DOHH2 (cell line): ENCODE data around the gene PPP1R17.

Experiments used
- EZH2phosphoT487 ChIP-seq: fragments of 200-600 bp; sonication (generic); IDR thresholded peaks from 2 replicates; pipeline ENCODE4 v1.6.1; 2017; ENCODE audit warnings: borderline replicate concordance, mild to moderate bottlenecking, antibody characterized with exemption, low read length, moderate library complexity, mixed read lengths
- TF ChIP-seq, protein P1 (sequence below): fragments of 200-600 bp; sonication (generic); IDR thresholded peaks from one replicate; pipeline ENCODE4 v1.5.1; 2014; ENCODE audit warnings: antibody characterized with exemption, mild to moderate bottlenecking, low read depth, low read length; ENCODE audit not compliant: poor library complexity, severe bottlenecking

DNA sequence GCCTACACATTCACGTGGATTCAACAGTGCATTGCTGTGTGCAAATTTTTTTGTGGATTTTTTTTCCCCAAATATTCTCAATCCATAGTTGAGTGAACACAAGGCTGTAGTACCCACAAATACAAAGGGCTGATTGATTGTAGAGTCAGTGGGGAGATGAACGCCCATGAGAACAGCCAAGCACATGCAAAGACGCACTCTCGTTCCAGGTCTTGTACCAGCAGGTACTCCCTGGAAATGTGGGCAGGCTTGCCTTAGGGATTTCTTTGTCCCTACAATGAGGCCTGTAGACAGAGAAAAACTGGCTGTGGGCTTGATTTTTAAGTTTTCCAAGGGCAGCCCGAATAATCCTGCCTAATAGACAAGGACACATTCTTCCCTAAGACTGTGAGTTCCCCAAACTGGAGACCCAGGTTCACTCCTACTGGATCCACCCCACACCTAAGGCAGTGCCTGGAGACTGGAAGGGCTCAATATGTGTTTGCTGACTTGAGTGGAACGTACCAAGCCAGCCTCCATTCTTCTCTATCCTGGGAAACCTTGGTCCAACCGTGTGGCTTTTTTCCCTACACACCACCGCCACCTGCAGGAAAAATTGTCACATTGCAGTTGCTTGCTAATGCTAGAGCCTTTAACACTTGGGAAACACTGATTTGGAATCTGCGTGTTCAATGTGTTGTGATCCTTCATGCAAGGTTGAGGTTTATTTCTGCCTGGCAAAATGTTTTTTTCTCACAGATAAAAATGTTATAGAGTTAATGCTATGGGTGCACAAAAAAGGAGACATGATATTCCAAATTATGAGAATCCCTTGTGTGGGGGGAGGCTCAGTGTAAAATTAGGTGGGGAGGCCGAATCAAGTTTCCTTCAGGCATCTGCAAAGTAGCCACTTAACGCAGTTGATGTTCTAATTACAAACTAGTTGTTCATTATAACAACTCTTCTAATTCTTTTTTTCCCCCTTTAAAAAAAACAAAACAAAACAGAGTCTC lies 49.3 kb downstream of the PPP1R17 start:
- TF ChIP-seq, protein P1, sequence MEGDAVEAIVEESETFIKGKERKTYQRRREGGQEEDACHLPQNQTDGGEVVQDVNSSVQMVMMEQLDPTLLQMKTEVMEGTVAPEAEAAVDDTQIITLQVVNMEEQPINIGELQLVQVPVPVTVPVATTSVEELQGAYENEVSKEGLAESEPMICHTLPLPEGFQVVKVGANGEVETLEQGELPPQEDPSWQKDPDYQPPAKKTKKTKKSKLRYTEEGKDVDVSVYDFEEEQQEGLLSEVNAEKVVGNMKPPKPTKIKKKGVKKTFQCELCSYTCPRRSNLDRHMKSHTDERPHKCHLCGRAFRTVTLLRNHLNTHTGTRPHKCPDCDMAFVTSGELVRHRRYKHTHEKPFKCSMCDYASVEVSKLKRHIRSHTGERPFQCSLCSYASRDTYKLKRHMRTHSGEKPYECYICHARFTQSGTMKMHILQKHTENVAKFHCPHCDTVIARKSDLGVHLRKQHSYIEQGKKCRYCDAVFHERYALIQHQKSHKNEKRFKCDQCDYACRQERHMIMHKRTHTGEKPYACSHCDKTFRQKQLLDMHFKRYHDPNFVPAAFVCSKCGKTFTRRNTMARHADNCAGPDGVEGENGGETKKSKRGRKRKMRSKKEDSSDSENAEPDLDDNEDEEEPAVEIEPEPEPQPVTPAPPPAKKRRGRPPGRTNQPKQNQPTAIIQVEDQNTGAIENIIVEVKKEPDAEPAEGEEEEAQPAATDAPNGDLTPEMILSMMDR = peak; percentile 95
- TF ChIP-seq EZH2phosphoT487 = no peak
